GM12878 (cell line): Measurements from ENCODE around the gene FANK1.
"Not testable (repeated sequence)": the region's sequence is repeated elsewhere in the genome, so short reads cannot be mapped to it uniquely, and the experiment has no call there.

Experiments used
- CHD2 ChIP-seq: IDR thresholded peaks from 2 replicates; pipeline ENCODE4 v1.6.1; 2011; ENCODE audit warnings: low read depth, low read length, improper control_type of control experiment, borderline replicate concordance
- CTCF ChIP-seq, 3 experiments: IDR thresholded peaks in 2 of 3; conservative IDR thresholded peaks in 1 of 3; 2 replicates each; pipeline ENCODE4 v1.5.1; 2011; ENCODE audit warnings: low read depth in 3 of 3, low read length in 3 of 3, mild to moderate bottlenecking in 3 of 3, control low read depth in 2 of 3, moderate library complexity in 2 of 3, inconsistent platforms in 1 of 3, mixed read lengths in 1 of 3; ENCODE audit not compliant: control insufficient read depth in 2 of 3, insufficient read depth in 1 of 3; ENCODE audit errors: extremely low read depth in 1 of 3
- FOS ChIP-seq: IDR thresholded peaks from 3 replicates; pipeline ENCODE4 v1.6.1; 2011; ENCODE audit warnings: borderline replicate concordance; ENCODE audit not compliant: insufficient read length; ENCODE audit errors: extremely low read depth
- JUND ChIP-seq: IDR thresholded peaks from 2 replicates; pipeline ENCODE4 v1.6.1; 2012; ENCODE audit warnings: low read depth, mild to moderate bottlenecking, low read length, improper control_type of control experiment, moderate library complexity
- POLR2AphosphoS5 ChIP-seq: IDR thresholded peaks from 2 replicates; pipeline ENCODE4 v1.6.1; 2011; ENCODE audit warnings: mild to moderate bottlenecking, low read length, inconsistent platforms
- RAD51 ChIP-seq: fragments of 450-650 bp; IDR thresholded peaks from 2 replicates; pipeline ENCODE4 v1.6.1; 2016; ENCODE audit warnings: moderate library complexity, mild to moderate bottlenecking, inconsistent platforms
- YY1 ChIP-seq: IDR thresholded peaks from 2 replicates; pipeline ENCODE4 v1.6.1; 2011; ENCODE audit warnings: low read depth, mild to moderate bottlenecking, low read length
- TF ChIP-seq, protein P1 (sequence below): IDR thresholded peaks from 2 replicates; pipeline ENCODE4 v1.6.1; 2012; ENCODE audit warnings: mild to moderate bottlenecking, low read depth, low read length
- TF ChIP-seq, protein P2 (sequence below): IDR thresholded peaks from 2 replicates; pipeline ENCODE4 v1.6.1; 2011; ENCODE audit warnings: borderline replicate concordance, low read depth, mild to moderate bottlenecking, moderate library complexity, mixed read lengths, low read length; ENCODE audit not compliant: insufficient read depth; ENCODE audit errors: extremely low read length

DNA sequence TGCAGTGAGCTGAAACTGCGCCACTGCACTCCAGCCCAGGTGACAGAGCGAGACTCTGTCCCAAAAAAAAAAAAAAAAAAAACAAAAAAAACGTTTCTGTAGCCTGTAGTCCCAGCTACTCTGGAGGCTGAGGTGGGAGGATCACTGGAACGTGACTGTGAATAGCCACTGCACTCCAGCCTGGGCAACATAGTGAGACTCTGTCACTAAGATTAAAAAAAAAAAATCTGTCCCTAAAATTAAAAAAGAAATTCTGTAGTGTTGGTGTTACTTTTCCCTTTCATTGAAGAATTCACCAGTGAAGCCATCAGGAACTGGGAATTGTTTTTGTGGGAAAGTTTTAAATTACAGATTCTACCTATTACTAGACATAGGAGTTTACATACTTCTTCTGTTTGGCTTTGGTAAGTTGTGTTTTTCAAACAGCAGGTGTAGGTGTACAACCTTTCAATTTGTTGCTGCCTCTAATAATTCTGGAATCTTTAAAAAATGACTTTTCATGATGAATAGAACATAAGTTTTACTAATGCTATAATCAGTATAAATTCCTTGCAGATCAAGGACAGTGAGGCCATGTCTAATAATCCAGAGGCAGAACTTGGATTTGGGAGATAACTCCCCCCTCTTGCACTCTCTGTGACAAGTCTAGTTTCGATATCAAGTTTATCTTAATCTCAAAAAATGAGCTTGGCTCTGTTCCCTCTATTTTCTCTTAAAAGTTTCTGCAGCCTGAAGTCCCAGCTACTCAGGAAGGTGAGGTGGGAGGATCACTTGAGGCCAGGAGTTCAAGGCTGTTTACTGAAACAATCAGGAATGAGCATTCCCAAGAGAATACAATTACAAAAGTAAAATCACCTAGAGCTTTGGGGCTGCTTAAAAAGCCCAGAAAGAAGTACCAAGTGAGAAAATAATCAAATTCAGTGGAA, 9.0 kb downstream of the FANK1 start:
- TF ChIP-seq CHD2; RAD51; JUND; YY1; POLR2AphosphoS5; CTCF (IDR thresholded peaks at IDR 0.05 in 2 of 3, conservative IDR thresholded peaks at IDR 0.05 in 1 of 3; ENCODE audit: control insufficient read depth in 2 of 3, extremely low read depth in 1 of 3, insufficient read depth in 1 of 3, low read depth in 3 of 3, low read length in 3 of 3); FOS: not testable (repeated sequence)
- TF ChIP-seq, protein P1, sequence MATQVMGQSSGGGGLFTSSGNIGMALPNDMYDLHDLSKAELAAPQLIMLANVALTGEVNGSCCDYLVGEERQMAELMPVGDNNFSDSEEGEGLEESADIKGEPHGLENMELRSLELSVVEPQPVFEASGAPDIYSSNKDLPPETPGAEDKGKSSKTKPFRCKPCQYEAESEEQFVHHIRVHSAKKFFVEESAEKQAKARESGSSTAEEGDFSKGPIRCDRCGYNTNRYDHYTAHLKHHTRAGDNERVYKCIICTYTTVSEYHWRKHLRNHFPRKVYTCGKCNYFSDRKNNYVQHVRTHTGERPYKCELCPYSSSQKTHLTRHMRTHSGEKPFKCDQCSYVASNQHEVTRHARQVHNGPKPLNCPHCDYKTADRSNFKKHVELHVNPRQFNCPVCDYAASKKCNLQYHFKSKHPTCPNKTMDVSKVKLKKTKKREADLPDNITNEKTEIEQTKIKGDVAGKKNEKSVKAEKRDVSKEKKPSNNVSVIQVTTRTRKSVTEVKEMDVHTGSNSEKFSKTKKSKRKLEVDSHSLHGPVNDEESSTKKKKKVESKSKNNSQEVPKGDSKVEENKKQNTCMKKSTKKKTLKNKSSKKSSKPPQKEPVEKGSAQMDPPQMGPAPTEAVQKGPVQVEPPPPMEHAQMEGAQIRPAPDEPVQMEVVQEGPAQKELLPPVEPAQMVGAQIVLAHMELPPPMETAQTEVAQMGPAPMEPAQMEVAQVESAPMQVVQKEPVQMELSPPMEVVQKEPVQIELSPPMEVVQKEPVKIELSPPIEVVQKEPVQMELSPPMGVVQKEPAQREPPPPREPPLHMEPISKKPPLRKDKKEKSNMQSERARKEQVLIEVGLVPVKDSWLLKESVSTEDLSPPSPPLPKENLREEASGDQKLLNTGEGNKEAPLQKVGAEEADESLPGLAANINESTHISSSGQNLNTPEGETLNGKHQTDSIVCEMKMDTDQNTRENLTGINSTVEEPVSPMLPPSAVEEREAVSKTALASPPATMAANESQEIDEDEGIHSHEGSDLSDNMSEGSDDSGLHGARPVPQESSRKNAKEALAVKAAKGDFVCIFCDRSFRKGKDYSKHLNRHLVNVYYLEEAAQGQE, result not testable (repeated sequence)
- TF ChIP-seq, protein P2, sequence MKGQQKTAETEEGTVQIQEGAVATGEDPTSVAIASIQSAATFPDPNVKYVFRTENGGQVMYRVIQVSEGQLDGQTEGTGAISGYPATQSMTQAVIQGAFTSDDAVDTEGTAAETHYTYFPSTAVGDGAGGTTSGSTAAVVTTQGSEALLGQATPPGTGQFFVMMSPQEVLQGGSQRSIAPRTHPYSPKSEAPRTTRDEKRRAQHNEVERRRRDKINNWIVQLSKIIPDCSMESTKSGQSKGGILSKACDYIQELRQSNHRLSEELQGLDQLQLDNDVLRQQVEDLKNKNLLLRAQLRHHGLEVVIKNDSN, result not testable (repeated sequence)
